NCI-H82 treated with DMSO at 0.1 percent for 48 hours (cell line): ENCODE data around the gene RNF224.

Source experiments
- DNase-seq: peaks from one replicate; lab custom pipeline; 2025; ENCODE audit not compliant: unreplicated experiment; lab: John Stamatoyannopoulos, UW

The RNF224 gene

DNA sequence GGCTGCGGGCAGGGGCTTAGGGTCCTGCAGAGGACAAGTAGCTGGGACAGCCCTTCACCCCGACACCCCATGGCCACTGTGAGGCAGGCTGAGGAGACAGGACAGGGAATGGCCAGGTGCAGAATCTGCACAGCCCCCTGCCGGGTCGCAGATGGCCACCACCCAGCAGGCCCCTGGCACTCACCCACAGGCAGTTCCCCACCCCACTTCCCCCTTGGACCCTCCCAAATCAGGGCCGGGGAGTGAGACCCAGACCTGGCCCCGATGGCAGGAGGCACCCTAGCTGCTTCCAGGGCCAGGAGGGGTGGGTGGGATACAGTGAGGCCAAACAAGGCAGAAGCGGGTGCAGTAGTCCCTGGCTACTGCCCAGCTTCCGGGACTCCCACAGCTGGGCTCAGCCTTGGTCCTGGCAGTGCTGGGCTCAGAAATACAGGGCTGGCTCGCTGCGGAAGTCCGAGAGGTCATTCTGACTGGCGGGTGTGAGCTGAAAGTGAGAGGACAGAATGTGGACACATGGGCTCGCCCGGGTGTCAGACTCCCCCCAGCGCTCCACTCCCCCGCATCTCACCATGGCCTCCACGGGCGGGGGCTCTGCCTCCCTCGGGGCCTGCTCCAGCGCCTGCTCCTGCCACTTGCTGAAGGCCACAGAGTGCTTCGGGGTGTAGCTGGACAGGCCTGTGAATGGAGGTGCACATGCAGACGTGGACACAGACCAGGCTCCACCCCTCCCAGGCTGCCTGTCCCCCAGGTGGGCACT, 35.4 kb upstream of the RNF224 start:
- DNase-seq, result no peak

DNA sequence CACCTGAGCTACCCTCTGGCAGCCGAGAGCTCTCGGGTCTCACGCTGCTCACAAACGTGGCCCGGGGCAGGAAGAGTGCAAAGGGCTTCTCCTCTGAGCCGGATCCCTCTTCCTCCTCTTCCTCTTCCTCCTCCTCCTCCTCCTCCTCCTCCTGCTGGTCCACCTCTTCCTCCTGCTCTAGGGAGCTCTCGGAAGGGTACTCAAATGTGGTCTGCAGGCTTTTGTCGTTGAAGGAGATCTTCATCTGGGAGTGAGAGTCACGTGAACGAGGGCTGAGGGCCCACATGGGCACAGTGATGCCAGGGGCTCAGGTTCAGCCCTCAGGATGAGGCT, 34.9 kb upstream of the RNF224 start:
- no peak for DNase-seq

DNA sequence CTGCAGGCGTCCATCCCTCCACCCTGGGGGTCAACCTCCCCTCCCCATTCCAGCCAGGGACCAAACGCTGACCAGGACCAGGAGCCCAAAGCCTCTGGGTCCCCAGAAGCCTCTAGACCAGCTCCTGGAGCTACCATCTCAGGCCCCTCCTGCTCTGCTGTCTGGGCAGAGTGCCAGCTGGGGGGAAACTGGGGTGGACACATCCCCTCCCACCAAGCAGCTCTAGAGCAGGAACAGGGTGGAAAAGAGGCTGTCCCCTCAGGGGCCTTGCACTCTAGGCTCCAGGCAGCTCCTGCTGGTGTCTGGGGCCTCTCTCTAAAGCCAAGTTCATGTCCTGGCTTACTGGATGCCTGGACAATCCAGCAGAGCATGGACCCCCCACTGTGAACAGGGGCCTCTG, 34.4 kb upstream of the RNF224 start:
- no peak for DNase-seq

DNA sequence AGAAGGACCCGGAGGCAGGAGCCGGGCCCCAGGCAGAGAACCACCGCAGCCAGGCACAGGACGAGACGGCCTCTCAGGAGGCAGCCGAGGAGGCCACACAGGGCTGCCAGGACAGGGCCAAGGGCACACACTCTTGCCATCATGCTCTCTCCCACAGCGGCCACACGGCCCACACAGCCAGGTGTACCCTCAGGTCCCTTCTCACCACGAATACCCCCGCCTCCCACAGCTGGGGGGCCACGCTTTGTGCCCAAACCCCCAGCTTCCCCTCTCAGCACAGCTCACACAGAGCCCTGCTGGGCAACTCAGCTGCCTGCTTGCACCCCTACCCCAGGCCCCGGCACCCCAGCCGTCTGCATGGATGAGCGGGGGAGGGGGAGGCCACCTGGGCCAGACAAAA, 33.5 kb upstream of the RNF224 start:
- no peak for DNase-seq

DNA sequence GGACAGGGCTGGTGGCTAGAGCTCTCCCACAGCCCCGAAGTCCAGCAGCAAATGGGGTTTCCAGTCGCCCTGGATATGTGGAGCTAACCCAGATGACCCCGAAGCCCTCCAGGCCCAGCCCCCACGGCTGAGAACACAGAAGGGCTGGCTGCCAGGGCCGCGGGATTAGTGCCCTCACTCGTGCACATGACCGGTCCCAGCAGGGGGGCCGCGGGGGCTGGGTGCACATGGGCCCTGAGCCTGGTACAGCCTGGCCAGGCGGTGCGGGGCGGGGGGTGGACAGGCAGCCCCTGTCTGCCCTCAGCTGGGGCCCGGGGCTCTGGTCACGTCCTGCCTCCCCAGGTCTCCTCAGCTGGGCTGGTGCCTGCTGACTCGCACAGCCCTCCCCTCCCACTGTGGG, 32.9 kb upstream of the RNF224 start:
- no peak for DNase-seq

DNA sequence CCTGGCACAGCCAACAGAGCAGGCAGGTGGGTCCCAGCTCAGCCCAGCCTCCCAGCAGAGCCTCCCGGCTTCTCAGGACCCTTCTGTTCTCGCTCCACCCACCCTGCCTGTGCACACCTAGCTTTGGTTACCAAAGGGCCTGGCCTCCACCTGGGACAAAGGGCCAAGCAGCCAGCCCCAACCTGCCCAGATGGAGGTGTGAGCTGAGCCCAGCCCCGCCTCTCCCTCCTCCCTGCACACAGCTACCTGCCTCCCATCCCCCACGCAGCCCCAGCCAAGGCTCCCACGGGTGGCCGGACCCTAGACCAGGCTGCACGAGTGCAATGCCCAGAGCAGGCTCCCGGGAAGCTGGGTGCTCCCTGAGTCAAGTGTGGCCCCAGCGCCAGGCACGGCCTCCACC, 32.4 kb upstream of the RNF224 start:
- DNase-seq, result no peak

DNA sequence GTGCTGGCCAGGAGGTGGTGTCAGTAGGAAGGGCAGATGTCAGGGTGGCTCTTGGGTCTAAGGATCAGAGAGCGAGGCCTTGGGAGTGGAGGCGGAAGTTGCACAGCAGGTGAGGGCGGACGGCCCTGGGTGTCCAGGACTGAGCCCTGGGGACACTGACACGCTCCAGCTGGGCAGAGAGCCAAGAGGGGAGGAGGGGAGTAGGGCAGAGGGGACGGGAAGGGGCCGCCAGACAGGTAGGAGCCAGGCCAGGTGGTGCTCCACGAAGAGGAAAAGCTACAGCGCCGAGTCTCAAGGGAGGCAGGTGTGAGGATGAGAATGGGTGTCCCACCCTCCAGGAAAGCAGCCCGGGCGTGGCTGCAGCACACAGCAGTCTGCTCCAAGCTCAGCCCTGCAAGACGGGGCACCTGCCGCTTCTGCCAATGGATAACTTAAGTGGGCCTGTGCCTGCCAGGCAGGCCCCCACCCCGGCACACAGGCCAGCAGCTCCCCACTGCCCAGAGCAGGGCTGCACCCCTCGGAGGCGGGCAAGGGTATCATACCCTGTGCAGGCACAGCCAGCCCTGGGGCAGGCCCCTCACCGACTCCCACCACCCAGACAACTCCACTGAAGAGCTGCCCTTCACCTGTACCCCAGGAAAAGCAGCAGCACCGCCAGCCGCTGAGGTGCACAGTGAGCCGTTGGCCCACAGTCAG, 31.6 kb upstream of the RNF224 start:
- no peak for DNase-seq

DNA sequence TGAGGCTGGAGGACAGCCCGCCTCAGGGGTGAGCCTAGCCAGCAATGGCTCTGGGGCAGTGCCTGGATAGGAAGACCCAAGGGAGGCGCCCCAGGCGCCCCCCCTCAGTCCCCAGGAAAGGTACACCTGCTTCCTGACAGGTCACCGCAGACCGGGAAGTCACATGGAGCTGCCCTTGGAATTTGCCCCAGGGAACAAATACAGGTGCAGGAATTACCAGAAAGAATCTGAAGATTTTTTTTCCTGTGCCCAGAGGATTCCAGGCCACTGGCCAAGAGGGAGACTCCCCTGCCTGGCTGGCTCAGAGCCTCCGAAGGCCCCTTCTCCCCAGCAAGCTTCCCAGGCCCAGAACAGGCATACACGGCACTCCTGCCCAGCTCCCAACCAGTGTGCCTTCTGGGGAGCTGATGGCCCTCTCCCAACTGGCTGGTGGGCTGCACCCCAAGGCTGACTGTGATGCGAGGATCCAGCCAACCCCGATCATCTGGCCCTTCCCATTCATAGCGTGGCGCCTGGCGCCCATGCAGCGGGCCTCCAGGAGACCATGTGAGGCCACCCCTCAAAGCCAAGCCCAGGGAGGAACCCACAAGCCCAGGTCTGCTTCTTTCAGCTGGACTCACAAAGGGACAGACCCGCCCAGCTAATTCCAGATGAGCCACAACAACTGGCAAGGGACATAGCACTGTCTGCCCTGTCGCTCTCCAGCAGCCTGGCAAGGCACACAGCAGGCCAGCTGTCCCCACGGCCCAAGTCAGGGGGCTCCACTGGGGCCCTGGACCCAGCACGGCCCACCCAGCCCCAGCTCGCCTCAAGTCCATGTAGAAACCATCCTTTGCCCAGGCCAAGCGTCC, 29.0 kb upstream of the RNF224 start:
- DNase-seq, result no peak

DNA sequence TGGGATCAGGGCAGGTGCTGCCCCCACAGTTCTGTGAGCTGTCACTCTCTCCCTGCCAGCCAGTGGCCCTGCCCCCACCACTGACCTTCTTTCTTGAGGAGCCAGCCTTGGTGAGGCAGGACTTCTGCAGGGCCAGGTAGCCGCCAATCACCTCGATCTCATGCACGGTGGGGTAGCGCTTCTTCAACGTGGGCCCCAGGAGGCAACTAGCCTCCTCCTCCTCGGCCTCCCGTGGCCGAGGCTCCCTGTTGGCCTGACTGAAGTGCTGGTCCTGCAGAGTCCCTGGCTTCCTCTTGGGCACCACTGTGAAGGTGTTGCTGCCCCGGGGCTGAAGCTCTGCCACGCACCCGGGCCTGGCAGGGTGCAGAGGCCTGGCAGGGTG, 28.4 kb upstream of the RNF224 start:
- no peak for DNase-seq

DNA sequence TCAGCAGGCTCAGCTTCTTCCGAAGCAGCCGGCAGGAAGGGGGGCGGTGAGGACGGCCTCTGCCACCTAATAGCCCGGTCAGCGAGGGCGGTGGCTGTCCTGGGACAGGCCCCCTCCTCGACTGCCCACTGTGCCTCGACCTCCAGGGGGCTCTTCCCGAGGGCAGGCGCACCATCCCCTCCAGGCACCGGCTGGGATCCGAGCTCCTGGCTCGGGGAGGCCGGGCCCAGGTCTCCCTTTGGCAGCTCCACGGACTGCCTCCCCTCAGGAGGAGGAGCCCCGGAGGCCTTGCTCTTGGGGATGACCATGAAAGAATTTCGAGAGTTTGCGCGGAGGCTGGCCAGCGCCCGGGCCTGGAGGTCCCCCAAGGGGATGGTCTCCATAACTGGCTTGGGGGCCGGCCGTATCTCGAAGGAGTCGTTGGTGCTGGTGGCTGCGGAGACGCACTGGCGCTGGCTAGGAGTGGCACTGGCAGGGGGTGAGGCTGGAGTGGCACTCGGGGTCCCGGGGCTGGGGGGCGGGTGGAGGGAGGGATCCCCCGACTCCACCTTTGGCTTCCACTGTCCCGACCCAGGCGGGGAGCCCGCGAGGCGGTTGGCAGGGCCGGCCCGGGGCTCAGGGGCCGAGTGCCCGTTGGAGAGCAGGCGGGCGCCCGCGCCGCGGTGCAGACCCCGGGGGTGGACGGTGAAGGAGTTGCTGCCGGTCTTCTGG, 27.7 kb upstream of the RNF224 start:
- no peak for DNase-seq

DNA sequence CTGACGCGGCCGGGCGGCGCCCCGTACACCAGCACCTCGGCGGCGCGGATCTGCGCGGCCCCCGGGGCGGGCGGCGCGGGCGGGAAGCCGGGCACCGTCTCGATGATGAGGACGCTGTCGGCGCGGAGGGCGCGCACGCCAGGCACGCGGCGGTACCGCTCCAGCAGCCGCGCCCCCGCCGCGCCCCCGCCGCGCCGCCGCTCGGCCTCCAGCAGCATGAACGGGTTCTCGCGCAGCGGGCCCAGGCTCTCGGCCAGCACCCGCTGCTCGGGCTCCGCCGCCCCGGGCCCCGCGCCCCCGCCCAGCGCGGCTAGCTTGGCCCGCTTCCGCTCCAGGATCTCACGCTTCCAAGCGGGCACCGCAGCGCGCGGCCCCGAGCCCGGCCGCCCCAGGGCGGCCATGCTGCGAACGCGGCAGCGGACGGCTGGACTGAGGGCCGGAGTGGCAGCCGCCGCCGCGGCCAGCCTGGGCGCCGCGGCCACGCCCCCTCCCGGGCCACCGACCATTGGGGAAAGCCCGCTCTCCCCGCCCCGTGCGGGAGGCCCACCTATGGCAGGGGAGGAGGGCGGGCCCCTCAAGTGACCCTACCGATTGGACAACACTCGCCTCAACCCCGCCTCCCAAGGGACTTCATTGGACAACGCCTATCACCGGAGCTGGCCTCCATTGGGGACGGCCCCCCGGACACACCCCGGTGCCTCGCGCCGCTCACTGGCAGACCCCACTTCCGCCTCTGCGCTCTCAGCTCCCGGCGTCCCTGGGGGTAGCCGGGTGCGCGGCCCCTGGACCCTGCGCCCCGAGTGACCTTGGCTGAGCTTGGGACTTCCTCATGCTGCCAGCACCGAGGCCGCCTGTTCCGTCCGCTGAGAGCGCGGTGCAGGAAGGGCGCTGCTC, 26.7 kb upstream of the RNF224 start, which contains the start of gene TPRN:
TSS of gene TPRN (minus strand) at position 431 of the 894 bp plus-strand sequence. CDS start at position 401, 30 bp downstream.
- peak; percentile 96 for DNase-seq

DNA sequence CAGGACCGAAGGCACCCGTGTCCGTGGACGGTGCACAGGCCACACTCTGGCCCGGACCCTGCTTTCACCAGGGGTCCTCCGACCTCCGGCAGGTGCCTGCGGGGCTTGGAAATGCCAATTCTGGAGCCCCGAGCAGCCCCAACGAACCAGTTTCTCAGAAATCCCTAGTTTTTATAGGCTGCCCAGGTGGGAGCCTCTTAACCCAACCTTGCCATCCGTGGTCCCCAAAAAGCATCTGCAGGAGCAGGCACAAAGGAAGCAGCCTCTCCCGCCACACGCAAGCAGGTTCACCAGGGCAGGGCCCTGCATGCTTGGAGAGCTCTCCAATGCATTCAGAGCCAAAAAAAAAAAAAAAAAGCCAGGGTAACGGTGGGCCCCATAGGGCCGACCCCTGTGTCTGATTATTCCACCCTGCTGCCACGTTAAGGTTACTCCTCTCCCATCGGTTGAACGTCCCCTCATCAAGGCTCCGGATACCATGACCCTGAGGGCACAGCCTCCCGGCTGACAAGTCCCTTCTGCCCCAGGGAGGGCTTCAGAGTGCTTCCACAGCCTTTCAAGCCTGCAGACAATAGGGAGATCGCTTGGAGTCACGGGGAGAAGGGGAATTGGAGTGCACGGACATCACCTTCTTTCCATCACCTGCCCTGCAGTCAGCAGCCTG, 26.0 kb upstream of the RNF224 start:
- no peak for DNase-seq

DNA sequence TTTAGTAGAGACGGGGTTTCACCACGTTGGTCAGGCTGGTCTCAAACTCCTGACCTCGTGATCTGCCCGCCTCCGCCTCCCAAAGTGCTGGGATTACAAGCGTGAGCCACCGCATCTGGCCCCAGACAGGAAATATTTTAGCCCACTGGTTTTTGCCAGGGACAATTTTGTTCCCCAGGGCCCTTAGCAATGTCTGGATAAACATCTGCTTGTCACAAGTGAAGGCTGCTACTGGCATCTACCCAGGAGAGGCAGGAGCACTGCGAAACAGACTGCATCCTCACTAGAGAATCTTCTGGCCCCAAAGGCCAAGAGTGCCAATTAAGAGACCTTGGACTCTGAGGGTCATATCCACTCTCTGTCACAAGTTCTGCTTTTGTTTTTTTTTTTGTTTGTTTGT, 24.3 kb upstream of the RNF224 start:
- DNase-seq, result no peak

DNA sequence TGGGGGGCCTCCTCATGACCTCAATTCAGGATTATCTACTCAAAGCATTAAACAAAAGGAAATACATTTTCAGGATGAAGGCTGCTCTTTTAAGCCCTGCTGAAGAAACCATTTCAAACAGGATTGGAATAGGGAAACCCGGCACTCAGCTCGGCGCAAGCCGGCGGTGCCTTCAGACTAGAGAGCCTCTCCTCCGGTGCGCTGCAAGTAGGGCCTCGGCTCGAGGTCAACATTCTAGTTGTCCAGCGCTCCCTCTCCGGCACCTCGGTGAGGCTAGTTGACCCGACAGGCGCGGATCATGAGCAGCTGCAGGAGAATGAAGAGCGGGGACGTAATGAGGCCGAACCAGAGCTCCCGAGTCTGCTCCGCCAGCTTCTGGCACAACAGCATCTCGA, 22.6 kb upstream of the RNF224 start:
- DNase-seq, result no peak

DNA sequence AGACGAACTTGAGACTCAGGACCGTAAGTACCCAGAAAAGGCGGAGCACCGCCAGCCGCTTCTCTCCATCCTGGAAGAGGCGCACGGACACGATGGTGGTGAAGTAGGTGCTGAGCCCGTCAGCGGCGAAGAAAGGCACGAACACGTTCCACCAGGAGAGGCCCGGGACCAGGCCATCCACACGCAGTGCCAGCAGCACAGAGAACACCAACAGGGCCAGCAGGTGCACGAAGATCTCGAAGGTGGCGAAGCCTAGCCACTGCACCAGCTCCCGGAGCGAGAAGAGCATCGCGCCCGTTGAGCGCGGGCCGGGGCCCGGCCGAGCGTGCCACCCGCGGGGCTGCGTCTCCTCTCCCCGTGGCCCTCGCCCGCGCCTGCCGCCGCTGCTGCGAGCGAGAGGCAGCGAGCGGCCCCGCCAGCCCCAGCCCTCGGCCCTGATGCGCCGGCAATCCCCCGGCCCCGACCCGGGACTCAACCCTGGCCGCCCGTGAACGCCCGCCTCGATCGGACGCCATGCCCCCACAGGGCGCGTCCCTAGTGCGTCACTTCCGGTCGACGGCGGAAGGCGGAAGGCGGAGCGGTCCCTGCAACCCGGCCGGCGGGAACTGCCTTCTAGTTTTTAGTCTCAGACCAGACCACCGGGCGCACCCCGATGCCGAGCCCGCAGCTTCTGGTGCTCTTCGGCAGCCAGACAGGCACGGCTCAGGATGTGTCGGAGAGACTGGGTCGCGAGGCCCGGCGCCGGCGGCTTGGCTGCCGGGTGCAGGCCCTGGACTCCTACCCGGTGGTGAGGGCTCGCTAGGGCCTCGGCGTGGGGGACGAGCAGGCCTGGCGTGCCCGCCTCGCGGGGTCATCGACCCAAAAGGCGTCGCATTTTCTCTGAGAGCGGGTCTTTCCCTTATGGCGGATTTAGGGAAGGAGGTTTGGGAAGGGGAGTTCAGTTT, 21.9 kb upstream of the RNF224 start, which contains the start of the genes NDOR1 and TMEM203:
TSS of gene NDOR1 (plus strand) at position 575 of the 944 bp plus-strand sequence. CDS start at position 653, 78 bp downstream.
TSS of gene TMEM203 (minus strand) at position 523 of the 944 bp plus-strand sequence. CDS start at position 289, 234 bp downstream.
- DNase-seq, result peak; percentile 25

DNA sequence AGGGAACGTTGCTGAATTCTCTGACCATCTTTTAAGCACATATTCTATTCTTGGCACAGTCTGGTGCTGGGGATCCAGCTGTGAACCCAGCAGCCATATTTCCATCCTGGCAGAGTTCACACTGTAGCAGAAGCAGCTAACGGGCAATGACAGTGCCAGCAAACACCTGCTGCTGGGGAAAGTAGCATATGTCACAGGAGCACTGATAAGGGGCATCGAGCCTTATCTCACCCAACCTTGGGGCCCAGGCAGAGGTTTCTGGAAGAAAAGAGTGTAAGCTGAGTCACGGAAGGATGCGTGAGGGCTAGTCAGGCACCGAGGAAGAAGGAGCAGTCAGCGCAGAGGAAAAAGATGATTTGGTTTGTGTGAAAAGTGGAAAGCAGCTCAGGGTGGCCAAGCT, 20.7 kb upstream of the RNF224 start:
- DNase-seq, result no peak

DNA sequence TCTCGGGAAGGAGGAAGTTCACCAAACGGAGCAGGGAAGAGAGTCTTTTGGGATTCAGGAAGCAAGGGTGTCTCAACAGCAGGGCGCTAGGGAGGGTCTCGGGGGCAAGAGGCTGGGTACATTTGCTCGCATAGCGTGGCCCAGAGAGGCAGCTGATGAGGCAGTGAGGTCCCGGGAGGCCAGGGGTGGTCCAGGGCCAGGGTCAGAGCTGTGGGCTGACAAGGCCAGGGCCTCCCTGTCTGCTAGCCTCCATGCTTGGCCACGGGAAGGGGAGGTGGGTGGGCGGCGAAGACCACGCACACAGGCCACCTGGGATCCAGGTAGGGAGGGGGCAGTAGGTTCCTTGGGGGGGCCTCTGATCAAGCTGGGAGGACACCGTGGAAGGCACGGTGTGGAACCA, 15.8 kb upstream of the RNF224 start:
- no peak for DNase-seq

DNA sequence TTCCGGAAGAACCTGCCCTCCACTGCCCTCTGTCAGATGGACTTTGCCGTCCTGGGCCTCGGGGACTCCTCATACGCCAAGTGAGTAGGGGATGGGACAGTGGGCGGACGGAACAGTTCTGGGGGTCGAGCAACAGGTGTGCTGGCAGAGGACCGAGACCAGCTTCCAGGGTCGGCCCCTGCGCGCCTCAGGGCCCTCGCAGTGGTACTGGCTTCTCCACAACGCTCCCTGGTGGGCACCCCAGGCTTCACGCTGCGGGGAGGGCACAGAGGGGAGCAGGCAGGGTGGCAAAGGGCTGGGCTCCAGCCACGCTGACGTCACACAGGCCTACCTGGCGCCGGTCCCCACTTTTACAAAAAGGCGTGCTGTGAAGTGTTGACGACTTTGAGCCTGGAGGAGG, 14.8 kb upstream of the RNF224 start:
- DNase-seq, result no peak
